ENCODE results near the gene PRKD1. TPM values are rescaled to one million over a fixed set of nuclear protein-coding genes. Genes with fewer than 3 reads are reported as not detected.

PRKD1 gene
- total and polyA plus RNA-seq, 10 of the 15 experiments (the other 5 are each of a cell fraction or from before 2014, with no cell fraction given) = 0.02 to 0.56 TPM; not detected in 8

DNA sequence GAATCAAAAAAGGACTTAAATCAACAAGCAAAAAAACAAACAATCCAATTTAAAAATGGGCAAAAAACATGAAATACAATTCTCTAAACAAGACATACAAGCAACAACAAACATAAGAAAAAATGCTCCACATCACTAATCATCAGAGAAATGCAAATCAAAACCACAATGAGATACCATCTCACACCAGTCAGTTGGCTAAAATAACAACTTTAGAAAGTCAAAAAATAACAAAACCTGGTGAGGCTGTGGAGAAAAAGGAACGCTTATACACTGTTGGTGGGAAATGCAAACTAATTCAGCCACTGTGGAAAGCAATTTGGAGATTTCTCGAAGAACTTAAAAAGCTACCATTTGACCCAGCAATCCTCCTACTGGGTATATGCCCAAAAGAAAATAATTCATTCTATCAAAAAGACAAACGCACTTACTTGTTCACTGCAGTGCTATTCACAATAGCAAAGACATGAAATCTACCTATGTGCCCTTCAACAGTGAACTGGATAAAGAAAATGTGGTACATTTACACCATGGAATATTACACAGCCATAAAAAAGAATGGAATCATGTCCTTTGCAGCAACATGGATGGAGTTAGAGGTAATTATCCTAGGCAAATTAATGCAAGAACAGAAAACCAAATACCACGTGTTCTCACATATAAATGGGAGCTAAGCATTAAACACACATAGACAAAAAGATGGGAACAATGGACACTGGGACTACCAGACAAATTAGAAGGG, 26.9 kb downstream of the PRKD1 start (continued):
- no peak for TF ChIP-seq SIN3A (IDR thresholded peaks at IDR 0.05; ENCODE audit: low read depth, low read length)

- Histone ChIP-seq H3K36me3 (ENCODE audit: control insufficient read depth in 2 of 2, insufficient read depth in 2 of 2, low read length in 1 of 2) (no peaks in the 10 kb centered on the region), H3K79me2 (ENCODE audit: control insufficient read depth, insufficient read depth, low read length) (no peaks in the 10 kb centered on the region), H3K27me3 (replicated peaks in 1 of 2; ENCODE audit: control insufficient read depth in 2 of 2, insufficient read depth in 2 of 2, low read length in 1 of 2) (no peaks in the 10 kb centered on the region), H3K9ac (ENCODE audit: control insufficient read depth, insufficient read depth, low read length) (no peak overlapping the region), H3K27ac (ENCODE audit: control insufficient read depth, insufficient read depth) (no peak overlapping the region), H3K4me2 (ENCODE audit: control insufficient read depth, insufficient read depth) (no peak overlapping the region), H3K4me3 (no peak overlapping the region), H3K4me1 (ENCODE audit: control insufficient read depth, insufficient read depth, low read length) (no peaks in the 10 kb centered on the region), H2AFZ (ENCODE audit: control insufficient read depth, low read depth, low read length) (no peak overlapping the region), H4K20me1 (ENCODE audit: control insufficient read depth, insufficient read depth) (no peaks in the 10 kb centered on the region), H3K9me3 (replicated peaks; ENCODE audit: control insufficient read depth, insufficient read depth, low read length) (no peaks in the 10 kb centered on the region; the same call in 2 of the 3 replicates)
- ATAC-seq (no peak), DNase-seq (ENCODE audit: low read depth, low spot score) (no peak), FAIRE-seq (no peak)
- RAD21 ChIA-PET (ENCODE audit: unreplicated experiment) = no interaction called here
- BruUV-seq (replicated peaks) = no TSS peak
- TF ChIP-seq FOS (IDR thresholded peaks at IDR 0.05; ENCODE audit: borderline replicate concordance, extremely low read depth, insufficient read length) (no peak), RAD21 (IDR thresholded peaks at IDR 0.05; ENCODE audit: insufficient read depth, low read depth, low read length) (no peak), BCL11A (IDR thresholded peaks at IDR 0.05; ENCODE audit: low read depth, low read length) (no peak), MEF2A (IDR thresholded peaks at IDR 0.05; ENCODE audit: insufficient read depth, low read depth, low read length) (no peak), ZNF384 (IDR thresholded peaks at IDR 0.05; ENCODE audit: borderline replicate concordance, low read depth, low read length) (no peak), SRF (IDR thresholded peaks at IDR 0.05; ENCODE audit: low read depth in 2 of 2, low read length in 2 of 2) (no peak), SMAD5 (IDR thresholded peaks at IDR 0.05; ENCODE audit: low read depth) (no peak), HDAC2 (IDR thresholded peaks at IDR 0.05) (no peak), GATAD2B (conservative IDR thresholded peaks at IDR 0.05; ENCODE audit: low read depth) (no peak), RUNX3 (IDR thresholded peaks at IDR 0.05; ENCODE audit: low read length) (no peak)
- TF ChIP-seq, protein P1, sequence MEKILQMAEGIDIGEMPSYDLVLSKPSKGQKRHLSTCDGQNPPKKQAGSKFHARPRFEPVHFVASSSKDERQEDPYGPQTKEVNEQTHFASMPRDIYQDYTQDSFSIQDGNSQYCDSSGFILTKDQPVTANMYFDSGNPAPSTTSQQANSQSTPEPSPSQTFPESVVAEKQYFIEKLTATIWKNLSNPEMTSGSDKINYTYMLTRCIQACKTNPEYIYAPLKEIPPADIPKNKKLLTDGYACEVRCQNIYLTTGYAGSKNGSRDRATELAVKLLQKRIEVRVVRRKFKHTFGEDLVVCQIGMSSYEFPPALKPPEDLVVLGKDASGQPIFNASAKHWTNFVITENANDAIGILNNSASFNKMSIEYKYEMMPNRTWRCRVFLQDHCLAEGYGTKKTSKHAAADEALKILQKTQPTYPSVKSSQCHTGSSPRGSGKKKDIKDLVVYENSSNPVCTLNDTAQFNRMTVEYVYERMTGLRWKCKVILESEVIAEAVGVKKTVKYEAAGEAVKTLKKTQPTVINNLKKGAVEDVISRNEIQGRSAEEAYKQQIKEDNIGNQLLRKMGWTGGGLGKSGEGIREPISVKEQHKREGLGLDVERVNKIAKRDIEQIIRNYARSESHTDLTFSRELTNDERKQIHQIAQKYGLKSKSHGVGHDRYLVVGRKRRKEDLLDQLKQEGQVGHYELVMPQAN (conservative IDR thresholded peaks at IDR 0.05) = no peak
- TF ChIP-seq, protein P2, sequence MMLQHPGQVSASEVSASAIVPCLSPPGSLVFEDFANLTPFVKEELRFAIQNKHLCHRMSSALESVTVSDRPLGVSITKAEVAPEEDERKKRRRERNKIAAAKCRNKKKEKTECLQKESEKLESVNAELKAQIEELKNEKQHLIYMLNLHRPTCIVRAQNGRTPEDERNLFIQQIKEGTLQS (IDR thresholded peaks at IDR 0.05; ENCODE audit: borderline replicate concordance, extremely low read depth, low read depth, low read length) = no peak
- CTCF ChIA-PET = no interaction called here
- POLR2A ChIA-PET = no interaction called here
- SMC1A ChIA-PET (ENCODE audit: uncharacterized antibody, unreplicated experiment) = no interaction called here
- in situ Hi-C loops (cut with MboI) = no loop called here
- 0% methylated on average over 2 of the region's 2 CpGs for WGBS (ENCODE audit: insufficient coverage, insufficient replicate concordance, low lambda C conversion rate, missing lambda C conversion rate)
- intact Hi-C loops (cut with micrococcal nuclease; ENCODE audit: unreplicated experiment) = no loop called here
Measured at GRCh38 chr14:29898470-29898869, 29.2 kb downstream of the PRKD1 start.
